Measurements from ENCODE around the gene ATP13A1.
A peak's percentile ranks its signal among the peaks of the same experiment; 100 is the strongest.

The ATP13A1 gene

DNA sequence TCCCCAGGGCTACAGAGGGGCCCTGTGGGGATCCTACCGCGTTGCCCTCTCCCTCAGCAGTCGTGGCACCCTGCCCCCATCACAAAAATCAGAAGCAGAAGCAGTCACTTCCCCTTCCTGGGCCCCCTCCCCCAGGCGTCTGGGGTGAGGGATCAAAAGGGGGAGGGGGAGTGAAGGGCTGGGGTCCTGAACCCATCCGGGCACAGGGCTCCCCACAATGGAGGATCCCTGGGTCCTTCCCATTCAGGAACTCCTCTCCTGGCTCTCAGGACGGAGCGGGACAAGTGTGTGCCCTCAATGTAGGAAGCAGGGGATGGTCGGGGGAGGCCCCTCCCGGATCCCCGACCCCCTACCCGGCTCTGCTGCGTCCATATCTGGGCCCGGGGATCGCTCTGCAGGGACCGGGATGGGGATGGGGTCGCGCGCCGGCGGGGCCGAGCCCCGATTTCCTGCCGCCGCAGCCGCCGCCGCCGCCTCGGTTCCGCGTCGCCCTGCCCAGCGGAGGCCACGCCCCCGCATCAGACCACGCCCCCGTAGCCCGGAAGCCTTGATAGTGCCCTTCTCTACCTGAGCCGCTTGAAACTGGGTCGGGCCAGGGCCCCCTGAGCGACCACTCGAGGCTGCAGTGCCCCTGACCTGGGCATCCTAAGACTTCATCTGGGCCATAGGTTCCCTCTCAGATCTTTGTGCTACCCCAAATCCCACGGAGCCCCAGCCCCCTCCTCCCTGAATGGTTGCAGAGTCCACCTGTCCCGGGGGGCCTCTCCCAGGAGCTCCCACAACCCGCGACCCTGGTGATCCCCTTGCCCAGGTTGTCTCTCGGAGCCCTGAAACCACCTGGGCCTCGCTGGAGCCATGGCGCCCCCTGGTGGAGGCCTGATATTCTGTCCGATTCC lies 20.1 kb downstream of the ATP13A1 start, which contains the start of gene GMIP:
TSS of gene GMIP (minus strand) at position 500 of the 896 bp plus-strand sequence. CDS start at position 372, 128 bp downstream.
- peak; percentile 63 for DNase-seq (ENCODE audit: low read depth)

DNA sequence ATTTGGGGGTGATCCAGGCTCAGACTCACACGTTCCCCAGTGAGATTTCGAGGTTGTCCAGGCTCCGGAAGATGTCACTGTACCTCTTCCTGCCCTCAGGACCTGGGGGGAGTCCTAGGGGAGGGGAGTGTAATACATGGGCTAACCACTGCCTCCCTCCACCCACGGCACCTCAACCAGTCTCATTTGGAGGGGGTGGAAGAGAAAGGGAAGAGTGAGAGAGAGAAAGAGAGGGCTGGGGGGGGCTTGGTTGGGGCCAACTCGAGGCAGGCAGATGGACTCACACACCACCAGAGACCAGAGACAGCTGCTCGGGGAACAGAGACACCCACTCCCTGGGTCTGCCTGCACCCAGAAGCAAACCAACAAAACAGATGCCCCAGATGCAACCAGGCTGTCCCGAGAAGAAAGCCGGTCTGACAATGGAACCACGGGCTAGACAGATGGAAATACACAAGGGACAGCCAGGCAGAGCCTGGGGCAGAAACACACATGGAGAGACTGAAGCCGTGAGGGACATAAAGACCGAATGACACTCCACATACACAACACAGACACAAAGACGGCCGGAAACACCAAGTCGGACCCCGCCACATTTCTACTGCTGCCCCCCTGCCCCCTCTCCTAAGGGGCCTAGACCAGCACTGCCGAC lies 20.8 kb downstream of the ATP13A1 start:
- peak; percentile 37 for DNase-seq (ENCODE audit: low read depth)

- DNase-seq (ENCODE audit: low read depth), result no peak
These were observed 25.8 kb downstream of the ATP13A1 start for GRCh38 chr19:19637523-19638251.

DNA sequence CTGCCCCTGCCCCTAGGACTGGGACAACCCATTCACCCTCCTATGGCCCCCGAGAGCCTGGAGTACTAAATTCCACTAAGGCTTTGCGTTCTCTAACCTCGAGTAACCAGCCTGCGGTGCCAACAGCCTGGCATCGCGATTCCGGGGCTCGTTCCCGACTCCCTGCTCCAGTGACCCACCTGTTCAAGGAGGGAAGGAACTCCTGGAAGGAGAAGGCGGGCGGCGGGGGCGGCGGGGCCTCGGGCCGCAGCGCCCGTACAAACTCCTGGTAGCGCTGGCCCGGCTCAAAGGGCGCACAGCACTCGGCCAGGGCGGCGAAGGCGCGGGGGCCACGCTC lies 26.3 kb downstream of the ATP13A1 start:
- no peak for DNase-seq (ENCODE audit: low read depth)

- DNase-seq (ENCODE audit: low read depth), result no peak
These were observed 26.8 kb downstream of the ATP13A1 start for GRCh38 chr19:19636573-19637185.

DNA sequence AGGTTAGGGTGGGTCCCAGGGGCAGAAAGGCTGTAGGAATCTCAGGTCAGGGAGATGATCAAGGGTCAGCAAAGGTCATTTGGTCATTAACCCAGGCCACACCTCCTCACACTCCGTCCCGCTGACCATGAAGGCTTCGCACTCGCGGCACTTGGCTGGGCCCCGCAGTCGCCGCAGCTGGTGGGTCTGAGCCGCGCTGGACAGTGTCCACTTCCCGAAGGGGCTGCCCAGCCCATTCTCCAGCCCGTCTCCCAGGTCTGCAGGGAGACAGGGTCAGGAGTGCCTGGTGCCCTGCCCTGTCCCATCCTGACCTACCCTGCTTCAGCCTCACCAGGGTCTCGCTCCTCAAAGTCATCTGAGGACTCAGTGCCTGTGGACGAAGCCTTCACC lies 28.2 kb downstream of the ATP13A1 start:
- no peak for DNase-seq (ENCODE audit: low read depth)

DNA sequence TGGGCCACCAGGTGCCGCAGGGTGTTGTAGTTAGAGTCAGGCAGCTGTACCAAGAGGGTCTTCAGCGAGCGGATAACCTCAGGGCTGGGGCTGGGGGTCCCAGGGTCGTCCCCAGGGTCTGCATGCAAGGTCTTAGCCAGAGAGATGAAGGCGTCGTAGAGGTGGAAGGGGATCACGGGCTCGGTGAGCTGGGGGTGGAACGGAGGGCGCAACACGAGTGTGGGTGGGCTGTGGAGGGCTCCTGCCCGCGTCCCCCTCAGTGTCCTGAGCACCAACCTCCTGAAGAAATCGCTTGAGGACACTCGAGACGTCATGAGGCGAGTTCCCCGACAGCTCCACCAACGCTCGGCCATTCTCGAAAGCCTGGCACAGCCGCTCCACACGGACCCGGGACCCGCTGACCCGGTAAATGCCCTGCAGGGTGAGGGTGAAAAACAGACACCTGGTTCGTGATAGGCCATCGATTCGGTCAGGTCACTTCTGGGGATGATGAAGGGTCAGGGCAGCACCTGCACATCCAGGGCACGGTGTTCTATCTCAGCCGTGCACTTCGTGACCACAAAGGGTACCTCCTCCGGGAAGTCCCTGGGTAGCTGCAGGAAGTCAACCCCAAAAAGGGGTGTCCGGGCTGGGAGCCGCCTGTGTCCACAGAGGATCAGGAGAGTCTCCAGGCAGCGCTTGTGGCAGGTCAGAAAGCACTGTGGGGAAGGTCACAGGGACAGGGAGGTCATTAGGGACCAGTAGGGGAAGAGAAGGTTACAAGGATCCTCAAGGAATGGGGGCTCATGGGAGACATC lies 28.8 kb downstream of the ATP13A1 start:
- no peak for DNase-seq (ENCODE audit: low read depth)

DNA sequence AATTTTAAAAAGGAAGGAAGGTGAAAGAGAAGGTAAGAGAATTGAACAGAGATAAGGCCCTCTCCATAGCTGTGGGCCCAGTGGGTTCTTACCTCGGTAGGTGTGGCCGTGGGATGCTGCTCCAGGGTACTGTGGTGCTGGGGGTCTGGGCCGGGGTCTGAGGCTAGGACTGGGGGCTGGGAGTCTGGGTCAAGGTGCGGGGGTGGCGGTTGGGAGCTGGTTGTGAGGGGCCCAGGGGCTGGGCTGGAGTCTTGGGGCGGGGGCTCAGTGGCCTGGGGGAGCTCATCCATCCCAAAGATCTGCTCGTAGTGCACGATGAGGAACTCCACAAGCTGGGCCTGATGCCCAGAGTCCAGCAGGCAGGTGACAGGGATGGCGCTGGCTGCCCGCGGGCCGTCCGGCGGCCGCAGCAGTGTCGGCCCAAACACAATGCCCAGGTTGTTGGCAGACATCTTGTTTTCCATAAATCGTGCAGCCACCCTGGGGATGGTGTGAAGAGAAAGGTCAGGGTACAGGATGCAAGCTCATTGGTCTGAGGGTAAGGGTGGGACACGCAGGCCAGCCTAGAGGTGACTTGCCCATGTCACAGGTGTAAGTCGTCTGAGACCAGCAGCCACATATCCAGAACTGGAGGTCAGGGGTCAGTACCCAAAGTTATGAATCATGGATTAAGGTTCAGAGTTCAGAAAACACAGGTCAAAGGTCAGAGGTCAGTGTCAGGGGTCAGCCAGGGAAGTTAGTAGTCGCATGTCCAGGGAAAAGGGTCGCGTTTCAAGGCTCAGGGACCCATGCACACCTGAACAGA lies 29.6 kb downstream of the ATP13A1 start:
- DNase-seq (ENCODE audit: low read depth), result no peak

DNA sequence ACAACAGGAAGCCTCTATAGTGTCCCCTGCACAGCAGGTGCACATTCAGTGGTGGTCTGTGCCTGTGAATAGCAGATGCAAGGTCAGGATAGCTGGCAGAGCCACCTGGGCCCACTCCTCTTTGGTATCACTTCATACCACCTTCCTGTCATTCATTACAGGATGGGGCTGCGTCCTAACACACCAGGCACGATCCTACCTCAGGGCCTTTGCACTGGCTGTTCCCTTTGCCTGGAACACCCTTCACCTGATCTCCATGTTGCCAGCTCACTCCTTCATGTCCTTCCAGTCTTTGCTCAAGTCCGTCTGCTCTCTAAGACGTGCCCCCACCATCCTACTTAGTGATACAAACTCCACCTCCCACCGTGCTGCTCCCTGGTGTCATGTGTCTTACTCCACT lies 30.8 kb downstream of the ATP13A1 start:
- DNase-seq (ENCODE audit: low read depth), result no peak

DNA sequence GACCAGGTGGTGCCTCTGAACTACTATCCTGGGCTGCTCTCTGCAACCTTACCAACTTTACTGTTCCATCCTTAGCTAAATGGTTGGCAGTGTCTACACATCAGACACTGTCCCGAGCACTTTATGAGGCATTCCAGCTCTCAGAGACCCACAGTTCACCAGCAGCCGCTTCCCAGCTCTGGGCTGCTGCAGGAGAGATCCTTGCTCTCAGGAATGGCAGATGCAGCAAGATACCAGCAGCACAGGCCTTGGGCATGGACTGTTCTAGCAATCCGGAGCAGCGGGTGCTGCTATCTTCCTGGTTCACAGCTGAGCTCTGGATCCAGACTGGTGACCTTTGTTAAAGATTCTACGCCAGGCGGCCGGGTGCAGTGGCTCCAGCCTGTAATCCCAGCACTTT lies 32.1 kb downstream of the ATP13A1 start:
- DNase-seq (ENCODE audit: low read depth), result no peak

DNA sequence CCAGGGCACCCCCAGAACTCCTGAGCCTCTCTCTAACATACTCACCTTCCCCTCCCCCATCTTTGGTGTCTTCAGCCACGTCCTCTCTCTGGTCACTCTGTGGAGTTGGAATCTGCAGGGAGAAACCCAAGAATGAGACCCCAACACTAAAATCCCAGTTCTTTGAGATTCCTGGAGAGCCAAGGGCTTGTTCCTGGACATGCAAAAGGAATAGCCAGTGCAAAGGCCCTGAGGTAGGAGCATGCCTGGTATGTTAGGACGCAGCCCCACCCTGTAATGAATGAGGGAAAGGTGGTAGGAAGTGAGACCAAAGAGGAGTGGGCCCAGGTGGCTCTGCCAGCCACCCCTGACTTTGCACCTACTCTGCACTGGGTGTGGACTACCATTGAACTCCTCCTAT lies 33.0 kb downstream of the ATP13A1 start:
- no peak for DNase-seq (ENCODE audit: low read depth)

DNA sequence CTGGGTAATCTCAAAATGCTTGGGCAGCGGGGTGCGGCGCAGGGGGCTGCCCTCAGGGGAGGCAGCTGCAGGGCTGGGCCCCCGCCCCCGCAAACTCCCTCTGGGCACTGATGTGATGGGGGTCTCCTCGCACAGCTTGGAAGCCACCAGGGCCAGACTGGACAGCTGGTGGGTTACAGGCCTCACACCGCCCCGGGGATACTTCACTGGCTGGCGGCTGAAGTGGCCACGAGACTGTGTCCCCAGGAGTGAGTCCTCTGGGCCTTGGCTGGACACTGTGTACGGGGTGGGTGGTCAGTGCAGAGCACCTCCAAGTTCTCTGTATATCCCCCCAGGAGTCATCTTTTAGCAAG lies 33.4 kb downstream of the ATP13A1 start:
- no peak for DNase-seq (ENCODE audit: low read depth)

GRCh38 chr19:19628501-19629134 lies 34.9 kb downstream of the ATP13A1 start:
- peak; percentile 46 for DNase-seq (ENCODE audit: low read depth)

GRCh38 chr19:19627621-19628500 lies 35.6 kb downstream of the ATP13A1 start, which contains the start of gene LPAR2:
Gene LPAR2 (minus strand): TSS chr19:19628220. CDS start chr19:19627275, 945 bp downstream.
- DNase-seq (ENCODE audit: low read depth), result peak; percentile 24

- no peak for DNase-seq (ENCODE audit: low read depth)
These were observed 36.7 kb downstream of the ATP13A1 start for GRCh38 chr19:19626516-19627472.

GRCh38 chr19:19624032-19624570 lies 39.4 kb downstream of the ATP13A1 start:
- no peak for DNase-seq (ENCODE audit: low read depth)

GRCh38 chr19:19623383-19623782 lies 40.1 kb downstream of the ATP13A1 start:
- no peak for DNase-seq (ENCODE audit: low read depth)

GRCh38 chr19:19619849-19620210 lies 43.6 kb downstream of the ATP13A1 start:
- DNase-seq (ENCODE audit: low read depth), result no peak

Data from EH (cell line).